Endometrial microvascular endothelial cells (primary cell): ENCODE results near the gene GTF2IRD2. TPM values are rescaled to one million over a fixed set of nuclear protein-coding genes. Genes with fewer than 3 reads are reported as not detected.
"Not testable (repeated sequence)": the region's sequence is repeated elsewhere in the genome, so short reads cannot be mapped to it uniquely, and the experiment has no call there.

ENCODE experiments used
- in situ Hi-C: cut with HindIII; loops from 2 replicates; pipeline ENCODE4 v1.10.0; 2017; ENCODE audit warnings: low sequenced_read_pairs, low pct_unique_long_range_greater_than_20kb; ENCODE audit errors: inconsistent ontology term
- total RNA-seq: library from RNA; depleted of rRNA; stranded (reverse); fragments of >200 nt; gene quantifications from one replicate; pipeline ENCODE4 v1.2.3, GENCODE V29; 2015; ENCODE audit errors: inconsistent ontology term

The GTF2IRD2 gene
- total RNA-seq, 1 donor from 2014 or later: 8.5 TPM

- in situ Hi-C loops: not testable (repeated sequence)
These were observed 62.1 kb downstream of the GTF2IRD2 start for GRCh38 chr7:74789200-74789736.

- in situ Hi-C loops: not testable (repeated sequence)
These were observed 62.8 kb downstream of the GTF2IRD2 start for GRCh38 chr7:74788369-74789150.

- in situ Hi-C loops: not testable (repeated sequence)
These were observed 67.8 kb downstream of the GTF2IRD2 start for GRCh38 chr7:74783595-74783994.

- in situ Hi-C loops: not testable (repeated sequence)
These were observed 69.7 kb downstream of the GTF2IRD2 start for GRCh38 chr7:74781746-74782145.

- in situ Hi-C loops: not testable (repeated sequence)
These were observed 72.4 kb downstream of the GTF2IRD2 start for GRCh38 chr7:74779053-74779452.

GRCh38 chr7:74775111-74775510, 76.3 kb downstream of the GTF2IRD2 start:
- in situ Hi-C loops: not testable (repeated sequence)

- in situ Hi-C loops: not testable (repeated sequence)
These were observed 77.3 kb downstream of the GTF2IRD2 start, which contains the start of gene NCF1 for GRCh38 chr7:74773760-74774750. Gene NCF1, plus strand, starts transcription at chr7:74774011. Its CDS starts 21 bp downstream, at chr7:74774032.

GRCh38 chr7:74772093-74772492, 79.3 kb downstream of the GTF2IRD2 start:
- in situ Hi-C loops: not testable (repeated sequence)

GRCh38 chr7:74770062-74770461, 81.3 kb downstream of the GTF2IRD2 start:
- in situ Hi-C loops: not testable (repeated sequence)

GRCh38 chr7:74766991-74767390, 84.4 kb downstream of the GTF2IRD2 start:
- in situ Hi-C loops: not testable (repeated sequence)

- in situ Hi-C loops: not testable (repeated sequence)
These were observed 84.9 kb downstream of the GTF2IRD2 start for GRCh38 chr7:74766509-74766908.

- in situ Hi-C loops: not testable (repeated sequence)
These were observed 86.0 kb downstream of the GTF2IRD2 start for GRCh38 chr7:74765205-74765918.

- in situ Hi-C loops: not testable (repeated sequence)
These were observed 92.4 kb downstream of the GTF2IRD2 start for GRCh38 chr7:74758982-74759381.

- in situ Hi-C loops: not testable (repeated sequence)
These were observed 93.1 kb downstream of the GTF2IRD2 start for GRCh38 chr7:74758268-74758667.

- in situ Hi-C loops: not testable (repeated sequence)
These were observed 94.7 kb downstream of the GTF2IRD2 start for GRCh38 chr7:74756673-74757072.

GRCh38 chr7:74753921-74754482, 97.4 kb downstream of the GTF2IRD2 start:
- in situ Hi-C loops: not testable (repeated sequence)
